Neural cell (in vitro differentiated cells): ENCODE results near the gene FGFBP3. TPM values are rescaled to one million over a fixed set of nuclear protein-coding genes. Genes with fewer than 3 reads are reported as not detected.

Experiments used
- H2AFZ ChIP-seq: fragments of 200-600, 300-800 bp; sonication (generic), shearing (Covaris generic); 2 replicates; pipeline ENCODE4 v1.6.0; 2014; ENCODE audit warnings: low read depth, mild to moderate bottlenecking, antibody characterized with exemption, low read length, moderate library complexity
- H3F3A ChIP-seq: fragments of 200-600 bp; shearing (Covaris generic); 2 replicates; pipeline ENCODE4 v1.6.1; 2016; ENCODE audit warnings: mild to moderate bottlenecking, moderate library complexity, mixed read lengths, antibody characterized with exemption, low read length; ENCODE audit not compliant: insufficient read depth, poor library complexity, severe bottlenecking
- H3K27ac ChIP-seq: fragments of 200-600, 300-800 bp; sonication (generic), shearing (Covaris generic); 2 replicates; pipeline ENCODE4 v1.5.1; 2014; ENCODE audit warnings: mild to moderate bottlenecking, low read length, moderate library complexity
- H3K27me3 ChIP-seq: fragments of 300-800, 200-600 bp; sonication (generic), shearing (Covaris generic); 2 replicates; pipeline ENCODE4 v1.6.0; 2014; ENCODE audit warnings: mild to moderate bottlenecking, low read depth, low read length, moderate library complexity; ENCODE audit not compliant: insufficient read depth
- H3K36me3 ChIP-seq: fragments of 300-800, 200-600 bp; sonication (generic), shearing (Covaris generic); 2 replicates; pipeline ENCODE4 v1.5.1; 2014; ENCODE audit warnings: mild to moderate bottlenecking, antibody characterized with exemption, low read length, moderate library complexity; ENCODE audit not compliant: insufficient read depth
- H3K4me2 ChIP-seq: fragments of 300-800, 200-600 bp; sonication (generic), shearing (Covaris generic); 2 replicates; pipeline ENCODE4 v1.6.0; 2014; ENCODE audit warnings: mild to moderate bottlenecking, low read length
- H3K4me3 ChIP-seq: fragments of 300-800, 200-600 bp; sonication (generic), shearing (Covaris generic); 2 replicates; pipeline ENCODE4 v1.5.1; 2014; ENCODE audit warnings: mild to moderate bottlenecking, low read length, moderate library complexity
- H3K79me2 ChIP-seq: fragments of 200-600 bp; shearing (Covaris generic); replicated peaks from 2 replicates; pipeline ENCODE4 v1.6.0; 2014; ENCODE audit warnings: mild to moderate bottlenecking, low read length, moderate library complexity; ENCODE audit not compliant: insufficient read depth
- H3K9ac ChIP-seq: fragments of 300-800, 200-600 bp; sonication (generic), shearing (Covaris generic); 2 replicates; pipeline ENCODE4 v1.6.1; 2016; ENCODE audit warnings: mild to moderate bottlenecking, low read length, mixed read lengths
- H3K9me2 ChIP-seq: fragments of 200-600 bp; shearing (Covaris generic); 2 replicates; pipeline ENCODE4 v1.6.1; 2016; ENCODE audit warnings: mild to moderate bottlenecking, low read length, mixed read lengths; ENCODE audit not compliant: insufficient read depth
- H3K9me3 ChIP-seq: fragments of 200-600, 300-800 bp; sonication (generic), shearing (Covaris generic); 2 replicates; pipeline ENCODE4 v1.6.1; 2016; ENCODE audit warnings: mild to moderate bottlenecking, mixed run types, low read length, moderate library complexity, mixed read lengths
- H4K20me1 ChIP-seq: fragments of 200-600 bp; shearing (Covaris generic); 2 replicates; pipeline ENCODE4 v1.6.1; 2016; ENCODE audit warnings: mild to moderate bottlenecking, mixed run types; ENCODE audit not compliant: insufficient read depth
- EP300 ChIP-seq: fragments of 450-650 bp; conservative IDR thresholded peaks from 2 replicates; pipeline ENCODE4 v1.6.1; 2014; ENCODE audit warnings: antibody characterized with exemption, mild to moderate bottlenecking, moderate library complexity; ENCODE audit not compliant: poor library complexity, severe bottlenecking
- EZH2 ChIP-seq: fragments of 200-600, 300-800 bp; shearing (Covaris generic), sonication (generic); IDR thresholded peaks from 2 replicates; pipeline ENCODE4 v1.6.1; 2014; ENCODE audit warnings: antibody characterized with exemption, low read length, borderline replicate concordance, mild to moderate bottlenecking; ENCODE audit not compliant: insufficient read depth, poor library complexity, severe bottlenecking
- MXI1 ChIP-seq: fragments of 450-650 bp; conservative IDR thresholded peaks from 2 replicates; pipeline ENCODE4 v1.6.1; 2014; ENCODE audit warnings: antibody characterized with exemption, mild to moderate bottlenecking; ENCODE audit not compliant: poor library complexity, severe bottlenecking
- POLR2AphosphoS5 ChIP-seq: IDR thresholded peaks from 2 replicates; pipeline ENCODE4 v1.6.1; 2012
- RAD21 ChIP-seq: fragments of 450-650 bp; conservative IDR thresholded peaks from 2 replicates; pipeline ENCODE4 v1.6.1; 2014; ENCODE audit warnings: antibody characterized with exemption, mild to moderate bottlenecking, moderate library complexity
- SMC3 ChIP-seq: fragments of 450-650 bp; conservative IDR thresholded peaks from 2 replicates; pipeline ENCODE4 v1.6.1; 2014; ENCODE audit warnings: antibody characterized with exemption, mild to moderate bottlenecking, moderate library complexity; ENCODE audit not compliant: poor library complexity
- TAF1 ChIP-seq: IDR thresholded peaks from 2 replicates; pipeline ENCODE4 v1.6.1; 2012; ENCODE audit warnings: low read depth
- polyA plus RNA-seq: library from polyadenylated mRNA; depleted of rRNA; stranded (reverse); fragments of >200 nt; gene quantifications from 2 replicates; pipeline ENCODE4 v1.2.3, GENCODE V29; 2014
- TF ChIP-seq, protein P1 (sequence below): fragments of 450-650 bp; IDR thresholded peaks from 2 replicates; pipeline ENCODE4 v1.5.1; 2014; ENCODE audit warnings: antibody characterized with exemption, mild to moderate bottlenecking, moderate library complexity; ENCODE audit not compliant: poor library complexity, severe bottlenecking
- TF ChIP-seq, protein P2 (sequence below): IDR thresholded peaks from 2 replicates; pipeline ENCODE4 v1.6.1; 2012; ENCODE audit warnings: borderline replicate concordance

Gene FGFBP3
- polyA plus RNA-seq, 1 donor from 2014 or later = 39.5 TPM

DNA sequence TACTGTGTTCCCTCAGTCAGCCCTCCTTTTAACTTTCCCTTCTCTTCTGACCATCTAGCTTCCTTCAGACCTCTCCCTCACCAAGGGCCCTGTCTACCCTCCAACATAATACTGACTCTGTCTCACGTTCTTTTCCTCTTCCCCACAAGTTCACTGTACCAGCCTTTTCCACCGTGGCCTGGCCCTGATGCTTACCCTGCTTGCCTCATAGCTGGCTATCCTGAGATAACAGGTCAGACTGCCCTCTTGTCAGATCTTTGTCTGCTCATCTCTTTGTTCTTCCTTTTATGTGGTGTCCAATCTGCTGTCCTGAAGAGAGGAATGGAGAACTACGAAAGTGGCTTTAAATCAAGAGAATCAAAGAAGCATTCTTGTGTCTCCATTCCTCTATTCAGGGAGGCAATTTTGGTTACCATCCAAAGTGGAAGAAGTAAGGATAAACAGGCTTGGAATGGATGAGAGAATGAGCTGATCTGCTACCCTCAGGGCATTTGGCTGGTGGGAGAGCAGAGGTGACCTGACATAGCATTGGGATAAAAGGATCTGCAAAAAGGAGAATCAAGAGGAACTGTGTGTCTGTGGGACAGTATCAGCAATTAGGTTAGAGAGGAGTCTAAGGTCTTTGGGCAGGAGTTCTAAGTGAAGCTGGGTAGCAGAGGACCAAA is 22.4 kb upstream of the FGFBP3 start:
- Histone ChIP-seq H3K9ac (no peak overlapping the region), H3K9me3 (no peaks in the 10 kb centered on the region), H3K9me2 (no peaks in the 10 kb centered on the region), H3K4me3 (no peak overlapping the region), H3K79me2 (peaks cover 77% of the 10 kb centered on the region), H4K20me1 (no peaks in the 10 kb centered on the region), H3K36me3 (peaks cover 6% of the 10 kb centered on the region), H3F3A (no peaks in the 10 kb centered on the region), H3K4me2 (no peak overlapping the region), H3K27ac (no peak overlapping the region), H2AFZ (no peak overlapping the region), H3K27me3 (no peaks in the 10 kb centered on the region)
- TF ChIP-seq MXI1 (no peak), EZH2 (no peak), RAD21 (no peak), SMC3 (no peak), TAF1 (no peak), EP300 (no peak), POLR2AphosphoS5 (no peak)
- TF ChIP-seq, protein P1, sequence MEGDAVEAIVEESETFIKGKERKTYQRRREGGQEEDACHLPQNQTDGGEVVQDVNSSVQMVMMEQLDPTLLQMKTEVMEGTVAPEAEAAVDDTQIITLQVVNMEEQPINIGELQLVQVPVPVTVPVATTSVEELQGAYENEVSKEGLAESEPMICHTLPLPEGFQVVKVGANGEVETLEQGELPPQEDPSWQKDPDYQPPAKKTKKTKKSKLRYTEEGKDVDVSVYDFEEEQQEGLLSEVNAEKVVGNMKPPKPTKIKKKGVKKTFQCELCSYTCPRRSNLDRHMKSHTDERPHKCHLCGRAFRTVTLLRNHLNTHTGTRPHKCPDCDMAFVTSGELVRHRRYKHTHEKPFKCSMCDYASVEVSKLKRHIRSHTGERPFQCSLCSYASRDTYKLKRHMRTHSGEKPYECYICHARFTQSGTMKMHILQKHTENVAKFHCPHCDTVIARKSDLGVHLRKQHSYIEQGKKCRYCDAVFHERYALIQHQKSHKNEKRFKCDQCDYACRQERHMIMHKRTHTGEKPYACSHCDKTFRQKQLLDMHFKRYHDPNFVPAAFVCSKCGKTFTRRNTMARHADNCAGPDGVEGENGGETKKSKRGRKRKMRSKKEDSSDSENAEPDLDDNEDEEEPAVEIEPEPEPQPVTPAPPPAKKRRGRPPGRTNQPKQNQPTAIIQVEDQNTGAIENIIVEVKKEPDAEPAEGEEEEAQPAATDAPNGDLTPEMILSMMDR = no peak
- TF ChIP-seq, protein P2, sequence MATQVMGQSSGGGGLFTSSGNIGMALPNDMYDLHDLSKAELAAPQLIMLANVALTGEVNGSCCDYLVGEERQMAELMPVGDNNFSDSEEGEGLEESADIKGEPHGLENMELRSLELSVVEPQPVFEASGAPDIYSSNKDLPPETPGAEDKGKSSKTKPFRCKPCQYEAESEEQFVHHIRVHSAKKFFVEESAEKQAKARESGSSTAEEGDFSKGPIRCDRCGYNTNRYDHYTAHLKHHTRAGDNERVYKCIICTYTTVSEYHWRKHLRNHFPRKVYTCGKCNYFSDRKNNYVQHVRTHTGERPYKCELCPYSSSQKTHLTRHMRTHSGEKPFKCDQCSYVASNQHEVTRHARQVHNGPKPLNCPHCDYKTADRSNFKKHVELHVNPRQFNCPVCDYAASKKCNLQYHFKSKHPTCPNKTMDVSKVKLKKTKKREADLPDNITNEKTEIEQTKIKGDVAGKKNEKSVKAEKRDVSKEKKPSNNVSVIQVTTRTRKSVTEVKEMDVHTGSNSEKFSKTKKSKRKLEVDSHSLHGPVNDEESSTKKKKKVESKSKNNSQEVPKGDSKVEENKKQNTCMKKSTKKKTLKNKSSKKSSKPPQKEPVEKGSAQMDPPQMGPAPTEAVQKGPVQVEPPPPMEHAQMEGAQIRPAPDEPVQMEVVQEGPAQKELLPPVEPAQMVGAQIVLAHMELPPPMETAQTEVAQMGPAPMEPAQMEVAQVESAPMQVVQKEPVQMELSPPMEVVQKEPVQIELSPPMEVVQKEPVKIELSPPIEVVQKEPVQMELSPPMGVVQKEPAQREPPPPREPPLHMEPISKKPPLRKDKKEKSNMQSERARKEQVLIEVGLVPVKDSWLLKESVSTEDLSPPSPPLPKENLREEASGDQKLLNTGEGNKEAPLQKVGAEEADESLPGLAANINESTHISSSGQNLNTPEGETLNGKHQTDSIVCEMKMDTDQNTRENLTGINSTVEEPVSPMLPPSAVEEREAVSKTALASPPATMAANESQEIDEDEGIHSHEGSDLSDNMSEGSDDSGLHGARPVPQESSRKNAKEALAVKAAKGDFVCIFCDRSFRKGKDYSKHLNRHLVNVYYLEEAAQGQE = no peak

DNA sequence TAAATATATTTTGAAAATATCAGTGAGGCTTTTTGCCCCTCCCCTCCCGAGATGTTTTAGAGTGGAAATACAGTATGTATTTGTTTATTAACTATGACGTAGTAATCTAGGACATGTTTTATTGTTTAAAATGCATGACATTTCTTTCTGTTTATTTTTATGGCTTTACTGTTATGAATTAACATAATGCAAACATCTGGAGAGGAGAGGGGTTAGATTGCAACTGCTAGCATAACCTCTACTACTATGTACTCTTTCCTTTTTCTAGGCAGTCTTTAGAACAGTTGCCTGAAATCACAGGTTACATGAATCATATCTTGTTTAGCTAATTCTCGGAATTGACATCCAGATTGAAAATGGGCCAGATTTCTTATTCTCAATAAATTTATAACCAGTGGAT is 21.7 kb upstream of the FGFBP3 start:
- Histone ChIP-seq H3K4me3 (no peak overlapping the region), H3K4me2 (no peak overlapping the region), H3K36me3 (no peaks in the 10 kb centered on the region), H3K79me2 (peaks cover 79% of the 10 kb centered on the region), H2AFZ (no peak overlapping the region), H3K9me3 (no peaks in the 10 kb centered on the region), H3F3A (no peaks in the 10 kb centered on the region), H3K27ac (no peak overlapping the region), H4K20me1 (no peaks in the 10 kb centered on the region), H3K9ac (no peak overlapping the region), H3K27me3 (no peaks in the 10 kb centered on the region), H3K9me2 (no peaks in the 10 kb centered on the region)
- TF ChIP-seq SMC3 (no peak), MXI1 (no peak), RAD21 (no peak), TAF1 (no peak)
